Upper lobe of left lung (tissue), 6 donors: ENCODE measurements around the gene ATP4B. TPM values are rescaled to one million over a fixed set of nuclear protein-coding genes. Genes with fewer than 3 reads are reported as not detected.

Experiments used
- ATAC-seq, 2 donors: fragments of 200-7000 bp; cut with Tn5 transposase; one replicate each; pipeline ENCODE4 v1.9.1; 2022; ENCODE audit warnings: mild to moderate bottlenecking in 2 of 2, moderate library complexity in 2 of 2; ENCODE audit not compliant: low FRiP score in 2 of 2
- DNase-seq, 2 donors: peaks; one replicate each; pipeline ENCODE4 v3.0.0-alpha.2; 2019 to 2020
- H3K27ac ChIP-seq, 4 donors: fragments of 200-600 bp; sonication (generic); one replicate each; pipeline ENCODE4 v1.5.1; 2016 to 2019
- H3K27me3 ChIP-seq, 4 donors: fragments of 200-600 bp; sonication (generic); one replicate each; pipeline ENCODE4 v1.5.1; 2017 to 2019
- H3K36me3 ChIP-seq, 4 donors: fragments of 200-600 bp; sonication (generic); one replicate each; pipeline ENCODE4 v1.5.1; 2016 to 2019
- H3K4me1 ChIP-seq, 4 donors: fragments of 200-600 bp; sonication (generic); one replicate each; pipeline ENCODE4 v1.5.1; 2018 to 2019
- H3K4me3 ChIP-seq, 4 donors: fragments of 200-600 bp; sonication (generic); one replicate each; pipeline ENCODE4 v1.5.1; 2017 to 2019; ENCODE audit warnings: mild to moderate bottlenecking in 2 of 4, moderate library complexity in 1 of 4
- H3K9me3 ChIP-seq, 4 donors: fragments of 200-600 bp; sonication (generic); one replicate each; pipeline ENCODE4 v1.5.1; 2018 to 2019
- CTCF ChIP-seq, 6 experiments: fragments of 450-650 bp in 4 of 6; fragments of 200-600 bp in 2 of 6; sonication (generic) in 2 of 6; IDR thresholded peaks; one replicate each; pipeline ENCODE4 v1.5.1; 2016 to 2019; ENCODE audit warnings: antibody characterized with exemption in 6 of 6
- EP300 ChIP-seq, 4 donors: sonication (generic); formaldehyde crosslinking; IDR thresholded peaks; one replicate each; pipeline ENCODE4 v1.5.1; 2017; ENCODE audit warnings: antibody characterized with exemption in 4 of 4, control low read depth in 2 of 4
- POLR2A ChIP-seq, 4 donors: fragments of 450-650 bp; IDR thresholded peaks; one replicate each; pipeline ENCODE4 v1.5.1; 2016 to 2017; ENCODE audit warnings: antibody characterized with exemption in 4 of 4, mild to moderate bottlenecking in 2 of 4
- POLR2AphosphoS5 ChIP-seq, 2 donors: sonication (generic); formaldehyde crosslinking; IDR thresholded peaks; one replicate each; pipeline ENCODE4 v1.5.1; 2017; ENCODE audit warnings: antibody characterized with exemption in 2 of 2
- WGBS, 2 donors: methylation state at CpG; one replicate each; pipeline ENCODE4 v1.1.5; 2017 to 2018; 5-methylcytosine and 5-hydroxymethylcytosine counted together
- total RNA-seq, 6 donors: library from RNA; depleted of rRNA in 4 of 6; stranded (reverse); fragments of >200 nt in 4 of 6; gene quantifications; one replicate each; pipeline versions ENCODE4 v1.1.0 to v1.2.1, GENCODE V29; 2016 to 2021
- donor health status: DM: no; HTN: no; CAD: no; lungs with moderate emphysema.
- donor health status: DM: no; HTN: yes; CAD: no; lungs with severe emphysema.

The ATP4B gene
- total RNA-seq, 6 donors from 2014 or later: not detected

- Histone ChIP-seq H3K27ac (peak overlapping the region; percentile 68 to 92 (median 80)), H3K27me3 (no peaks in the 10 kb centered on the region), H3K9me3 (no peaks in the 10 kb centered on the region), H3K36me3 (no peaks in the 10 kb centered on the region), H3K4me3 (peak overlapping the region in 3 of 4 donors; percentile 11 to 39 (median 29)), H3K4me1 (peaks cover 7 to 21% (median 15%) of the 10 kb centered on the region in 4 donors)
- DNase-seq (peak; percentile 92 to 97), ATAC-seq (peak; percentile 84 to 90)
- TF ChIP-seq POLR2AphosphoS5 (IDR thresholded peaks at IDR 0.05) (peak; percentile 38 to 84), EP300 (IDR thresholded peaks at IDR 0.05) (peak in 1 of 4 donors; percentile 89), POLR2A (IDR thresholded peaks at IDR 0.05) (peak in 2 of 4 donors; percentile 32 to 46), CTCF (IDR thresholded peaks at IDR 0.05) (no peak)
- WGBS, 2 donors: 55 to 58% methylated on average over 34 to 41 of the region's 42 CpGs
Measured at GRCh38 chr13:113647351-113648215, 10.4 kb downstream of the ATP4B start.

GRCh38 chr13:113646921-113647340 lies 11.1 kb downstream of the ATP4B start:
- peak; percentile 14 to 61 for DNase-seq
- H3K27ac ChIP-seq: peak overlapping the region in 3 of 4 donors; percentile 80 to 92 (median 80)
- WGBS, 2 donors: 64 to 69% methylated on average over 7 to 10 of the region's 10 CpGs
- ATAC-seq: peak in 1 of 2 donors; percentile 1
- TF ChIP-seq POLR2AphosphoS5 (IDR thresholded peaks at IDR 0.05): no peak
- TF ChIP-seq CTCF (IDR thresholded peaks at IDR 0.05): no peak
- no peak for TF ChIP-seq EP300 (IDR thresholded peaks at IDR 0.05)
- TF ChIP-seq POLR2A (IDR thresholded peaks at IDR 0.05): no peak
- no peaks in the 10 kb centered on the region for H3K36me3 ChIP-seq
- peaks cover 7 to 21% (median 15%) of the 10 kb centered on the region in 4 donors for H3K4me1 ChIP-seq
- no peaks in the 10 kb centered on the region for H3K27me3 ChIP-seq
- no peak overlapping the region for H3K4me3 ChIP-seq
- no peaks in the 10 kb centered on the region for H3K9me3 ChIP-seq

- TF ChIP-seq POLR2AphosphoS5 (IDR thresholded peaks at IDR 0.05) (no peak), POLR2A (IDR thresholded peaks at IDR 0.05) (no peak), CTCF (IDR thresholded peaks at IDR 0.05) (no peak), EP300 (IDR thresholded peaks at IDR 0.05) (no peak)
- Histone ChIP-seq H3K4me1 (peaks cover 7 to 21% (median 15%) of the 10 kb centered on the region in 4 donors), H3K36me3 (no peaks in the 10 kb centered on the region), H3K9me3 (no peaks in the 10 kb centered on the region), H3K27ac (no peak overlapping the region), H3K27me3 (no peaks in the 10 kb centered on the region), H3K4me3 (no peak overlapping the region)
- DNase-seq (peak in 1 of 2 donors; percentile 18), ATAC-seq (no peak)
- WGBS, 2 donors: 35 to 41% methylated on average over 11 of the region's 11 CpGs
Measured at GRCh38 chr13:113646376-113646775, 11.6 kb downstream of the ATP4B start.

- TF ChIP-seq EP300 (IDR thresholded peaks at IDR 0.05) (no peak), POLR2AphosphoS5 (IDR thresholded peaks at IDR 0.05) (no peak)
- WGBS, 2 donors: 63% methylated on average over 9 of the region's 9 CpGs
- H3K9me3 ChIP-seq: no peaks in the 10 kb centered on the region
- H3K36me3 ChIP-seq: peaks cover 0 to 6% (median 2%) of the 10 kb centered on the region in 4 donors
- H3K27me3 ChIP-seq: no peaks in the 10 kb centered on the region
- peak overlapping the region in 2 of 4 donors; percentile 11 to 18 for H3K27ac ChIP-seq
- no peak for ATAC-seq
- DNase-seq: peak in 1 of 2 donors; percentile 62
- H3K4me1 ChIP-seq: peaks cover 7 to 21% (median 15%) of the 10 kb centered on the region in 4 donors
- no peak overlapping the region for H3K4me3 ChIP-seq
Measured at GRCh38 chr13:113645329-113645728, 12.7 kb downstream of the ATP4B start.

- no peaks in the 10 kb centered on the region for H3K27me3 ChIP-seq
- peak overlapping the region in 1 of 4 donors; percentile 11 for H3K27ac ChIP-seq
- no peak overlapping the region for H3K4me3 ChIP-seq
- TF ChIP-seq POLR2A (IDR thresholded peaks at IDR 0.05) (no peak), EP300 (IDR thresholded peaks at IDR 0.05) (no peak), POLR2AphosphoS5 (IDR thresholded peaks at IDR 0.05) (no peak), CTCF (IDR thresholded peaks at IDR 0.05) (no peak)
- no peak for ATAC-seq
- DNase-seq: no peak
- H3K9me3 ChIP-seq: no peaks in the 10 kb centered on the region
- H3K4me1 ChIP-seq: peaks cover 7 to 21% (median 15%) of the 10 kb centered on the region in 4 donors
- peaks cover 0 to 11% (median 6%) of the 10 kb centered on the region in 4 donors for H3K36me3 ChIP-seq
- WGBS, 2 donors: 88 to 93% methylated on average over 1 of the region's 1 CpG
Measured at GRCh38 chr13:113644800-113645199, 13.2 kb downstream of the ATP4B start.
